K562 treated with DMSO at 1 percent for 12 hours (cell line): ENCODE results near the gene ITFG2. TPM values are rescaled to one million over a fixed set of nuclear protein-coding genes. Genes with fewer than 3 reads are reported as not detected.

ENCODE experiments used
- total RNA-seq: library from RNA; unstranded; fragments of 300-600 nt; gene quantifications from 2 replicates; pipeline ENCODE4 v1.2.3, GENCODE V29; 2022; ENCODE audit not compliant: insufficient read depth

Gene ITFG2
- total RNA-seq, result 6.8 and 20.1 TPM in 2 replicates

GRCh38 chr12:2812290-2813213, at the start of gene ITFG2:
Gene ITFG2 (plus strand): TSS chr12:2812668. CDS start chr12:2812761, 93 bp downstream.

GRCh38 chr12:2794736-2795289, 17.7 kb upstream of the ITFG2 start, which contains the start of gene FKBP4:
Gene FKBP4 (plus strand): TSS chr12:2794970. CDS start chr12:2795140, 170 bp downstream.

GRCh38 chr12:2834581-2835491, 22.4 kb downstream of the ITFG2 start, which contains the start of gene NRIP2:
Gene NRIP2 (minus strand): TSS chr12:2835035. CDS start chr12:2834983, 52 bp downstream.

GRCh38 chr12:2857021-2857431, 44.6 kb downstream of the ITFG2 start, which contains the start of gene TEX52:
Gene TEX52 (minus strand): TSS chr12:2857039. CDS start chr12:2857026, 13 bp downstream.

Other genes with a start within 250 kb of the ITFG2 start
- gene FKBP4, start 17.7 kb upstream of the ITFG2 start, total RNA-seq, result 24.7 and 33.2 TPM in 2 replicates
- 0.44 TPM in 1 of 2 replicates, not detected in the other for gene NRIP2, start 22.4 kb downstream of the ITFG2 start, total RNA-seq
- not detected in 2 replicates for gene TEX52, start 44.4 kb downstream of the ITFG2 start, total RNA-seq
- gene FOXM1, start 64.5 kb downstream of the ITFG2 start, total RNA-seq, result 27.1 and 52.3 TPM in 2 replicates
- gene RHNO1, start 64.6 kb downstream of the ITFG2 start, total RNA-seq, result 17.0 and 25.7 TPM in 2 replicates
- gene TULP3, start 78.2 kb downstream of the ITFG2 start, total RNA-seq, result 4.8 and 13.3 TPM in 2 replicates
- 10.8 and 15.3 TPM in 2 replicates for gene TEAD4, start 146.7 kb downstream of the ITFG2 start, total RNA-seq